ENCODE data around the gene OSMR.

- TF ChIP-seq ZNF644 (tag; IDR thresholded peaks at IDR 0.05; ENCODE audit: low read depth), result no peak
- TF ChIP-seq ATF3 (IDR thresholded peaks at IDR 0.05), result no peak
- no peak for TF ChIP-seq ATF3 (CRISPR knock-in tag; conservative IDR thresholded peaks at IDR 0.05)
- TF ChIP-seq, protein P1, sequence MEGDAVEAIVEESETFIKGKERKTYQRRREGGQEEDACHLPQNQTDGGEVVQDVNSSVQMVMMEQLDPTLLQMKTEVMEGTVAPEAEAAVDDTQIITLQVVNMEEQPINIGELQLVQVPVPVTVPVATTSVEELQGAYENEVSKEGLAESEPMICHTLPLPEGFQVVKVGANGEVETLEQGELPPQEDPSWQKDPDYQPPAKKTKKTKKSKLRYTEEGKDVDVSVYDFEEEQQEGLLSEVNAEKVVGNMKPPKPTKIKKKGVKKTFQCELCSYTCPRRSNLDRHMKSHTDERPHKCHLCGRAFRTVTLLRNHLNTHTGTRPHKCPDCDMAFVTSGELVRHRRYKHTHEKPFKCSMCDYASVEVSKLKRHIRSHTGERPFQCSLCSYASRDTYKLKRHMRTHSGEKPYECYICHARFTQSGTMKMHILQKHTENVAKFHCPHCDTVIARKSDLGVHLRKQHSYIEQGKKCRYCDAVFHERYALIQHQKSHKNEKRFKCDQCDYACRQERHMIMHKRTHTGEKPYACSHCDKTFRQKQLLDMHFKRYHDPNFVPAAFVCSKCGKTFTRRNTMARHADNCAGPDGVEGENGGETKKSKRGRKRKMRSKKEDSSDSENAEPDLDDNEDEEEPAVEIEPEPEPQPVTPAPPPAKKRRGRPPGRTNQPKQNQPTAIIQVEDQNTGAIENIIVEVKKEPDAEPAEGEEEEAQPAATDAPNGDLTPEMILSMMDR (IDR thresholded peaks at IDR 0.05 in 2 of 3, conservative IDR thresholded peaks at IDR 0.05 in 1 of 3; ENCODE audit: insufficient read depth in 2 of 3, low read depth in 1 of 3, low read length in 3 of 3), result no peak
- TF ChIP-seq KLF16 (IDR thresholded peaks at IDR 0.05), result no peak
- TF ChIP-seq, protein P2, sequence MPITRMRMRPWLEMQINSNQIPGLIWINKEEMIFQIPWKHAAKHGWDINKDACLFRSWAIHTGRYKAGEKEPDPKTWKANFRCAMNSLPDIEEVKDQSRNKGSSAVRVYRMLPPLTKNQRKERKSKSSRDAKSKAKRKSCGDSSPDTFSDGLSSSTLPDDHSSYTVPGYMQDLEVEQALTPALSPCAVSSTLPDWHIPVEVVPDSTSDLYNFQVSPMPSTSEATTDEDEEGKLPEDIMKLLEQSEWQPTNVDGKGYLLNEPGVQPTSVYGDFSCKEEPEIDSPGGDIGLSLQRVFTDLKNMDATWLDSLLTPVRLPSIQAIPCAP (CRISPR knock-in tag; IDR thresholded peaks at IDR 0.05; ENCODE audit: borderline replicate concordance), result no peak
These were observed 2.1 kb upstream of the OSMR start for GRCh38 chr5:38843665-38844064.
